Measurements from ENCODE around the gene NKX2-3.

- no peak for TF ChIP-seq CTCF (conservative IDR thresholded peaks at IDR 0.05; ENCODE audit: low read length)
- no peak for TF ChIP-seq EZH2phosphoT487 (IDR thresholded peaks at IDR 0.05; ENCODE audit: borderline replicate concordance, low read depth, low read length)
These were observed 10.1 kb upstream of the NKX2-3 start for GRCh38 chr10:99522470-99523250.

All from OCI-LY7 (cell line).